ENCODE measurements around the gene CA10. TPM values are rescaled to one million over a fixed set of nuclear protein-coding genes. Genes with fewer than 3 reads are reported as not detected.

The CA10 gene
- total and polyA plus RNA-seq, 11 donors = not detected

DNA sequence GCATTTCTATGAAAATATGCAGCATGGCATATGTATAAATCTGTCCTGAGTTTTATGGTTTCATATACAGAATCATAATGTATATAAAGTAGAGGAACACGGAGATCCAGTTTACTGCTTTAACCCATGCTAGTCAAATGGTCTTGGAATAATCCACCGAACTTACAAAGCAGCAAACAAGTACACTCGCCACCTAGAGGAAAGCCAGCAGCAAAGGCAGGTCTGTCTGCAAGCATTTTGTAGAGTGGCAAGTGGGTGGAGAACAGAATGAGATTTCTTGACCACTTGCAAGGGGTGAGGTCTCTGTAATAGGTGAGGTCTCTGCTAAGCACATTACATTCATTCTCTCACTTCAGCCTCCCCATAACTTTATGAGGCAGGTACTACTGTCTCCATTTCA lies 308.3 kb downstream of the CA10 start:
- intact Hi-C loops (cut with DNase I) = no loop called here
- H3K27ac ChIP-seq = no peak overlapping the region
- H3K27me3 ChIP-seq = peaks cover 0 to 34% (median 0%) of the 10 kb centered on the region in 9 donors
- no peak for TF ChIP-seq POLR2A (IDR thresholded peaks at IDR 0.05)
- TF ChIP-seq, protein P1, sequence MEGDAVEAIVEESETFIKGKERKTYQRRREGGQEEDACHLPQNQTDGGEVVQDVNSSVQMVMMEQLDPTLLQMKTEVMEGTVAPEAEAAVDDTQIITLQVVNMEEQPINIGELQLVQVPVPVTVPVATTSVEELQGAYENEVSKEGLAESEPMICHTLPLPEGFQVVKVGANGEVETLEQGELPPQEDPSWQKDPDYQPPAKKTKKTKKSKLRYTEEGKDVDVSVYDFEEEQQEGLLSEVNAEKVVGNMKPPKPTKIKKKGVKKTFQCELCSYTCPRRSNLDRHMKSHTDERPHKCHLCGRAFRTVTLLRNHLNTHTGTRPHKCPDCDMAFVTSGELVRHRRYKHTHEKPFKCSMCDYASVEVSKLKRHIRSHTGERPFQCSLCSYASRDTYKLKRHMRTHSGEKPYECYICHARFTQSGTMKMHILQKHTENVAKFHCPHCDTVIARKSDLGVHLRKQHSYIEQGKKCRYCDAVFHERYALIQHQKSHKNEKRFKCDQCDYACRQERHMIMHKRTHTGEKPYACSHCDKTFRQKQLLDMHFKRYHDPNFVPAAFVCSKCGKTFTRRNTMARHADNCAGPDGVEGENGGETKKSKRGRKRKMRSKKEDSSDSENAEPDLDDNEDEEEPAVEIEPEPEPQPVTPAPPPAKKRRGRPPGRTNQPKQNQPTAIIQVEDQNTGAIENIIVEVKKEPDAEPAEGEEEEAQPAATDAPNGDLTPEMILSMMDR (IDR thresholded peaks at IDR 0.05) = no peak
- DNase-seq (no peak), ATAC-seq (no peak)
- 28 to 49% (median 35%) methylated on average over 3 of the region's 3 CpGs for WGBS, 4 donors
- no peak overlapping the region for H3K4me3 ChIP-seq
- no peaks in the 10 kb centered on the region for H3K36me3 ChIP-seq
- H3K9me3 ChIP-seq = no peaks in the 10 kb centered on the region
- H3K4me1 ChIP-seq = no peaks in the 10 kb centered on the region

DNA sequence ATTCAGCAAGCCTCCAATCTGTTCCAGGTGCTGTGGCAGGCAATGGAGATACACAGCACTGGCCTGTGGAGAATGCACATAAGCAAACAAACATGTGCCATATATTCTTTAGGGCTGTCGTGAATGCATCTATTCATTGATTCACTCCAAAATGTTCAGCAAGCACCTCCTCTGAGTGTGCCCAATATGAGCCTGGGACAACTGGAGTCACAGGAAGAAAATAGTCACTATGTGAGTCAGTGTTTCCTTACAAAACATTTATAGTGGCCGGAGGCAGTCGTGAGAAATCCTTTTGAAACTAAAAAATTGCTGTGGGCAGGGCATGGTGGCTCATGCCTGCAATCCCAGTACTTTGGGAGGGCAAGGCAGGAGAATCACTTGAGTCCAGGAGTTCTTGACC lies 310.1 kb downstream of the CA10 start:
- 51 to 71% (median 64%) methylated on average over 3 of the region's 3 CpGs for WGBS, 4 donors
- intact Hi-C loops (cut with DNase I) = no loop called here

DNA sequence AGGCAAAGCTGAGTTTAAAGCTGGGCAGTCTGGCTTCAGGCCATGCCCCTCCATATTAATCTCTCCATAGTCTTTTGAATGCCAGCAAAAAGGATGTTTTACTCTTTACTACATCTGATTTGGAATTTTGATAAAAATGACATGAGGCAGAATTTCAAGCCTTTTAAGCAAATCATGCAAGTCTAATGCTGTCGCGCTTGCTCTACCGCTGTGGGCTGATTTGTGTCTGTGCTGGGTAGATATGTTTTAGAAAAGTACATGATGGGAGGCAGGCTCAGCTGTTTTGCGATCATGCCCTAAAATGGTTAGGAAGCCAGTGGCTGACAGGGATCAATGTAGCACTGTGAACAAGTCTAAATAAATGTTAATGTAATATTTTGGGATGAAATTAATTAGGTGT lies 311.9 kb downstream of the CA10 start:
- no peak overlapping the region for H3K27ac ChIP-seq
- no peaks in the 10 kb centered on the region for H3K4me1 ChIP-seq
- H3K9me3 ChIP-seq = no peaks in the 10 kb centered on the region
- intact Hi-C loops (cut with DNase I) = no loop called here
- WGBS, 4 donors = 91 to 96% (median 95%) methylated on average over 4 of the region's 4 CpGs
- no peak for TF ChIP-seq POLR2A (IDR thresholded peaks at IDR 0.05)
- TF ChIP-seq, protein P1 (IDR thresholded peaks at IDR 0.05) = no peak
- ATAC-seq (no peak), DNase-seq (no peak)
- H3K4me3 ChIP-seq = no peak overlapping the region
- peaks cover 0 to 23% (median 0%) of the 10 kb centered on the region in 9 donors for H3K27me3 ChIP-seq
- no peaks in the 10 kb centered on the region for H3K36me3 ChIP-seq

More for the DNA sequence above, 310.1 kb downstream of the CA10 start:
- Histone ChIP-seq H3K36me3 (no peaks in the 10 kb centered on the region), H3K4me3 (no peak overlapping the region), H3K4me1 (no peaks in the 10 kb centered on the region), H3K27me3 (peaks cover 0 to 23% (median 0%) of the 10 kb centered on the region in 9 donors), H3K9me3 (no peaks in the 10 kb centered on the region), H3K27ac (no peak overlapping the region)
- TF ChIP-seq, protein P1 (IDR thresholded peaks at IDR 0.05) = no peak
- TF ChIP-seq POLR2A (IDR thresholded peaks at IDR 0.05) = no peak
- DNase-seq = no peak
- no peak for ATAC-seq

DNA sequence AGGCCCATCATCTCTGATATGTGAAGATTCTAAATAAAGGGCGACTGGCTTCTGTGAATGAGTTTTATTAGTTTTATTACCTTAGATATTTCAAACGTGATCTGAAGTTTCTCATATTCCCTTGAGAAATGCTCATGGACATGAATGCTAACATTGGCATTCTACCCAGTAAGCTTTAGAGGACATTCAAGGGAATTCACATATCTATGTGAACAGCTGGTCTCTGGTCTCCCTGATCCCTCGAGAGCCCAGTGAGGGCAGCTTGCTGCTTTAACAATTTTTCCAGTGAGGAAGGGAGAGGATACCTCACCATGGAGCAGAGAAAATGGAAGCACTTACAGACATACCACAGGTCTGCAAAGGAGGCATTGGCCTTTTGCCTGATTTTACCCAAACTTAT lies 312.7 kb downstream of the CA10 start:
- intact Hi-C loops (cut with DNase I) = no loop called here
- H3K27ac ChIP-seq = no peak overlapping the region
- 42 to 58% (median 53%) methylated on average over 3 of the region's 3 CpGs for WGBS, 4 donors

More for the DNA sequence above, 312.7 kb downstream of the CA10 start:
- ATAC-seq = no peak
- TF ChIP-seq POLR2A (IDR thresholded peaks at IDR 0.05) = no peak
- TF ChIP-seq, protein P1 (IDR thresholded peaks at IDR 0.05) = no peak
- Histone ChIP-seq H3K4me3 (no peak overlapping the region), H3K4me1 (no peaks in the 10 kb centered on the region), H3K9me3 (no peaks in the 10 kb centered on the region), H3K27me3 (peaks cover 0 to 21% (median 0%) of the 10 kb centered on the region in 9 donors), H3K36me3 (no peaks in the 10 kb centered on the region)
- no peak for DNase-seq

All from heart left ventricle (tissue), 16 donors.